Calu3 (cell line): ENCODE results near the gene MGP. TPM values are rescaled to one million over a fixed set of nuclear protein-coding genes. Genes with fewer than 3 reads are reported as not detected.
A peak's percentile ranks its signal among the peaks of the same experiment; 100 is the strongest.

Experiments used
- BruUV-seq: library from RNA; stranded (reverse); fragments of 400-500 nt; replicated peaks from 2 replicates; lab custom pipeline; 2021; lab: Mats Ljungman, UMichigan
- CTCF ChIA-PET: fragments of 300-600 bp; sonication (Branson Sonifier 250); formaldehyde crosslinking; loops from one replicate; lab custom pipeline; 2022; ENCODE audit warnings: antibody characterized with exemption; lab: Charles Lee
- DNase-seq: peaks from one replicate; pipeline ENCODE4 v3.0.0; 2022
- H3K27ac Mint-ChIP-seq: one replicate; pipeline ENCODE4 v1.8.0; 2022; ENCODE audit warnings: mixed read lengths; ENCODE audit not compliant: unreplicated experiment
- H3K27me3 Mint-ChIP-seq: one replicate; pipeline ENCODE4 v1.8.0; 2022; ENCODE audit warnings: mixed read lengths; ENCODE audit not compliant: unreplicated experiment
- H3K36me3 Mint-ChIP-seq: one replicate; pipeline ENCODE4 v1.8.0; 2022; ENCODE audit warnings: mild to moderate bottlenecking, moderate library complexity, mixed read lengths; ENCODE audit not compliant: insufficient read depth, unreplicated experiment
- H3K4me1 Mint-ChIP-seq: one replicate; pipeline ENCODE4 v1.8.0; 2022; ENCODE audit warnings: mild to moderate bottlenecking, low read depth, mixed read lengths; ENCODE audit not compliant: unreplicated experiment
- H3K4me3 Mint-ChIP-seq: one replicate; pipeline ENCODE4 v1.8.0; 2022; ENCODE audit warnings: mild to moderate bottlenecking, low read depth, moderate library complexity, mixed read lengths; ENCODE audit not compliant: unreplicated experiment
- H3K9me3 Mint-ChIP-seq: one replicate; pipeline ENCODE4 v1.8.0; 2022; ENCODE audit warnings: low read depth, mixed read lengths; ENCODE audit not compliant: unreplicated experiment
- CTCF ChIP-seq: fragments of 200-600 bp; IDR thresholded peaks from one replicate; pipeline ENCODE4 v1.8.0; 2022; ENCODE audit warnings: antibody characterized with exemption; ENCODE audit not compliant: unreplicated experiment
- intact Hi-C: fragments of 100-400 bp; cut with micrococcal nuclease; formaldehyde crosslinking; loops from one replicate; pipeline ENCODE4 v1.10.0; 2022; ENCODE audit not compliant: unreplicated experiment
- total RNA-seq: library from RNA; stranded (reverse); gene quantifications from 2 replicates; pipeline ENCODE4 v1.2.3, GENCODE V29; 2022

MGP gene
- total RNA-seq, 1 experiment from 2014 or later, result not detected

- Mint-ChIP-seq H3K4me1 (peaks cover 48% of the 10 kb centered on the region), H3K36me3 (peaks cover 6% of the 10 kb centered on the region), H3K9me3 (peaks cover 6% of the 10 kb centered on the region), H3K27me3 (no peaks in the 10 kb centered on the region), H3K4me3 (peak overlapping the region; percentile 25), H3K27ac (peak overlapping the region; percentile 88)
- CTCF ChIA-PET, result interaction anchor here (0.6 kb wide), 1 partner anchor 21 kb away, joined by 3 read pairs; no protein-coding TSS in a partner anchor
- no peak for TF ChIP-seq CTCF
- no TSS peak for BruUV-seq
- intact Hi-C loops, result no loop called here
- no peak for DNase-seq
Observed at GRCh38 chr12:14910090-14910915, 24.6 kb upstream of the MGP start.

DNA sequence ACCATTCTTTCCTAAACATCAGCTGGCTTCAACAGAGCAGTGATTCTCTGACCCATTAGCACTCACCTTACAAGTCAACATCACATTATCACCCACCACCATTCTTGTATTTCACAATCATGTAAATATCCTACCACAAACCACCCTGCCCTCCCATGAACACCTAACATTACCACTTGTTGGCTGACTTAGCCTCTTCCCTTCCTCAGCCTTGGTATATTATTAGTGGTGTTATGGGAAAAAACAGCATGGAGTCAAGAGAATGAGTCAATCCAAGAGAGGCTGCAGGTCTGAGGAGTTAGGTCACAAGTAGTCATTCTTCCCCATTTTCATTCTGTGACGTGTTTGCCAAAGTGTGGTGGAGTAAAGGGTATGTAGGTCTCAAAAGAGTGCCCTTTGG, 22.3 kb upstream of the MGP start:
- H3K4me1 Mint-ChIP-seq, result peaks cover 37% of the 10 kb centered on the region
- no peaks in the 10 kb centered on the region for H3K27me3 Mint-ChIP-seq
- H3K27ac Mint-ChIP-seq, result no peak overlapping the region
- DNase-seq, result no peak
- CTCF ChIA-PET, result no interaction called here
- H3K4me3 Mint-ChIP-seq, result no peak overlapping the region
- TF ChIP-seq CTCF, result no peak
- no TSS peak for BruUV-seq
- peaks cover 6% of the 10 kb centered on the region for H3K36me3 Mint-ChIP-seq
- H3K9me3 Mint-ChIP-seq, result peaks cover 6% of the 10 kb centered on the region
- intact Hi-C loops, result no loop called here

- intact Hi-C loops, result no loop called here
- Mint-ChIP-seq H3K9me3 (peaks cover 6% of the 10 kb centered on the region), H3K27me3 (no peaks in the 10 kb centered on the region), H3K27ac (no peak overlapping the region), H3K36me3 (peaks cover 6% of the 10 kb centered on the region), H3K4me3 (no peak overlapping the region), H3K4me1 (peaks cover 27% of the 10 kb centered on the region)
- DNase-seq, result no peak
- no peak for TF ChIP-seq CTCF
- no TSS peak for BruUV-seq
- CTCF ChIA-PET, result no interaction called here
Observed at GRCh38 chr12:14906114-14906513, 20.5 kb upstream of the MGP start.

GRCh38 chr12:14905269-14906004, 19.8 kb upstream of the MGP start:
- H3K27me3 Mint-ChIP-seq, result no peaks in the 10 kb centered on the region
- peaks cover 6% of the 10 kb centered on the region for H3K9me3 Mint-ChIP-seq
- peak overlapping the region; percentile 60 for H3K27ac Mint-ChIP-seq
- peaks cover 2% of the 10 kb centered on the region for H3K36me3 Mint-ChIP-seq
- intact Hi-C loops, result no loop called here
- peaks cover 23% of the 10 kb centered on the region for H3K4me1 Mint-ChIP-seq
- no peak overlapping the region for H3K4me3 Mint-ChIP-seq
- DNase-seq, result no peak
- BruUV-seq, result no TSS peak
- TF ChIP-seq CTCF, result no peak
- CTCF ChIA-PET, result no interaction called here
